Measurements from ENCODE around the gene SLC35E4.
"Not testable (repeated sequence)": the region's sequence is repeated elsewhere in the genome, so short reads cannot be mapped to it uniquely, and the experiment has no call there.

Gene SLC35E4

DNA sequence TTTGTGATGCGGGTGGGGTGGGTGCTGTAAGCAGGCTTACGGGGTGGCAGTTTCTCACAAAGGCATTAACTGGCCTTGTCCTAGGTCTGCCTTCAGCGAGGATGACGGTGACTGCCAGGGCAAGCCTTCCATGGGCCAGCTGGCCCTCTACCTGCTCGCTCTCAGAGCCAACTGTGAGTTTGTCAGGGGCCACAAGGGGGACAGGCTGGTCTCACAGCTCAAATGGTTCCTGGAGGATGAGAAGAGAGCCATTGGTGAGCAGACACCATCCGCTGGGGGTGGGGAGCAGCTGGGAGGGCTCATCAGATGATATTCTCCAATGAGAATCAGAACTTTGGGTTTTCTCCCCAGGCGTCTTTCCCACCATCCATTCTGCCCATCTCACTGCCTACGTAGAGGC lies 22.8 kb upstream of the SLC35E4 start:
- no peak for DNase-seq

DNA sequence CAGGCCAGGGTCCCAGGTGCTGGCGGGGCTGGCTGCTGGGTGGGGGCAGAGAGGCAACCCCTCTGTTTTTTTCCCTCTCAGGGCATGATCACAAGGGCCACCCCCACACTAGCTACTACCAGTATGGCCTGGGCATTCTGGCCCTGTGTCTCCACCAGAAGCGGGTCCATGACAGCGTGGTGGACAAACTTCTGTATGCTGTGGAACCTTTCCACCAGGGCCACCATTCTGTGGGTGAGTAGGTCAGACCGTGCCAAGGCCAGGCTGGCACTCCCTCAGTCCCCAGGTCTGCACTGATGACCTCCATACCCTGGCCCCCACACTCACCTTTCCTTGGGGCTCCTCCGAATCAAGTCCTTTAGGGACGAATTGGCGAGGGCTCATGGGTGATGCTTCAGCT lies 21.3 kb upstream of the SLC35E4 start:
- no peak for DNase-seq

- no peak for DNase-seq
These were observed 20.7 kb upstream of the SLC35E4 start for GRCh38 chr22:30614879-30615278.

DNA sequence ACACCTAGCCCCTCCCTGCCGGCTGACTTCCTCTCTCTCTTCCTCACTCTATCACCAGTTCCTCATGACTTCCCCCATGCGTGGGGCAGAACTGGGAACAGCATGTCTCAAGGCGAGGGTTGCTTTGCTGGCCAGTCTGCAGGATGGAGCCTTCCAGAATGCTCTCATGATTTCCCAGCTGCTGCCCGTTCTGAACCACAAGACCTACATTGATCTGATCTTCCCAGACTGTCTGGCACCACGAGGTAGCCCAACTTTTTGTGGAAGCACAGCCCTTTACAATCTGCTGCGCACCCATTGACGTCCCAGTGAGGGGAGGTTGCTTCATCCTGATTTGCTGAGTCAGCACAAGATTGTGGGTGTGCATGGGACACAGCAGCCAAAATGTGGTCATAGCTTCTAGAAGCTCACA lies 20.0 kb upstream of the SLC35E4 start:
- no peak for DNase-seq

DNA sequence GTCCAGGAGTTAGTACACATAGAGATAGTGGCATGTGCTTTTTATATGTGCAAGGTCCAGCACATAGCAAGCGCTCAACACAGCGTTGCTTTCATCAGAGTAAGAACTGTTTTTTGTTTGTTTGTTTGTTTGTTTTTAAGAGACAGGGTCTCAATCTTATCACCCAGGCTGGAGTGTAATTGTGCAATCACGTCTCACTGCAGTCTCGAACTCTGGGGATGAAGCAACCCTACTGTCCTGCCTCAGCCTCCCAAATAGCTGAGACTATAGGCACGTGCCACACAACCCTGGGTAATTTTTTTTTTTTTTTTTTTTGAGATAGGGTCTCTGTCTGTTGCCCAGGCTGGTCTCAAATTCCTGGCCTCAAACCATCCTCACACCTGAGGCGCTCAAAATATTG lies 17.8 kb upstream of the SLC35E4 start:
- DNase-seq = no peak

DNA sequence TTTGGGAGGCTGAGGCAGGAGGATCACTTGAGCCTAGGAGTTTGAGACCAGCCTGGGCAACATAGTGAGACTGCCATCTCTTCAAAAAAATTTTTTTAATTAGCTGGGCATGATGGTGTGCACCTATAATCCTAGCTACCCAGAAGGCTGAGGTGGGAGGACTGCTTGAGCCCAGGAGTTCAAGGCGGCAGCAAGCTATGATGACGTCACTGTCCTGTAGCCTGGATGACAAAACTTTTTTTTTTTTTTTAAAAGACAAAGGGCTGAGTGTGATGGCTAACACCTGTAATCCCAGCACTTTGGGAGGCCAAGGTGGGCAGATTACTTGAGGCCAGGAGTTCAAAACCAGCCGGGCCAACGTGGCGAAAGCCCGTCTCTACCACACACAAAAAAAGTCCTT lies 15.7 kb upstream of the SLC35E4 start:
- DNase-seq = not testable (repeated sequence)

- DNase-seq = no peak
These were observed 9.2 kb upstream of the SLC35E4 start for GRCh38 chr22:30626413-30626812.

- DNase-seq = no peak
These were observed 8.1 kb upstream of the SLC35E4 start for GRCh38 chr22:30627471-30627870.

- no peak for DNase-seq
These were observed 7.1 kb upstream of the SLC35E4 start for GRCh38 chr22:30628491-30628890.

DNA sequence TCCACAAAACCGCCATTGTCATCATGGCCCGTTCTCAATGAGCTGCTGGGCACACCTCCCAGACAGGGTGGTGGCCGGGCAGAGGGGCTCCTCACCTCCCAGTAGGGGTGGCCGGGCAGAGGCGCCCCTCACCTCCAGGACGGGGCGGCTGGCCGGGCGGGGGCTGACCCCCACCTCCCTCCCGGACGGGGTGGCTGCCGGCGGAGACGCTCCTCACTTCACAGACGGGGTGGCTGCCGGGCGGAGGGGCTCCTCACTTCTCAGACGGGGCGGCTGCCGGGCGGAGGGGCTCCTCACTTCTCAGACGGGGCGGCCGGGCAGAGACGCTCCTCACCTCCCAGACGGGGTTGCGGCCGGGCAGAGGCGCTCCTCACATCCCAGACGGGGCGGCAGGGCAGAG lies 4.1 kb upstream of the SLC35E4 start:
- DNase-seq = not testable (repeated sequence)

DNA sequence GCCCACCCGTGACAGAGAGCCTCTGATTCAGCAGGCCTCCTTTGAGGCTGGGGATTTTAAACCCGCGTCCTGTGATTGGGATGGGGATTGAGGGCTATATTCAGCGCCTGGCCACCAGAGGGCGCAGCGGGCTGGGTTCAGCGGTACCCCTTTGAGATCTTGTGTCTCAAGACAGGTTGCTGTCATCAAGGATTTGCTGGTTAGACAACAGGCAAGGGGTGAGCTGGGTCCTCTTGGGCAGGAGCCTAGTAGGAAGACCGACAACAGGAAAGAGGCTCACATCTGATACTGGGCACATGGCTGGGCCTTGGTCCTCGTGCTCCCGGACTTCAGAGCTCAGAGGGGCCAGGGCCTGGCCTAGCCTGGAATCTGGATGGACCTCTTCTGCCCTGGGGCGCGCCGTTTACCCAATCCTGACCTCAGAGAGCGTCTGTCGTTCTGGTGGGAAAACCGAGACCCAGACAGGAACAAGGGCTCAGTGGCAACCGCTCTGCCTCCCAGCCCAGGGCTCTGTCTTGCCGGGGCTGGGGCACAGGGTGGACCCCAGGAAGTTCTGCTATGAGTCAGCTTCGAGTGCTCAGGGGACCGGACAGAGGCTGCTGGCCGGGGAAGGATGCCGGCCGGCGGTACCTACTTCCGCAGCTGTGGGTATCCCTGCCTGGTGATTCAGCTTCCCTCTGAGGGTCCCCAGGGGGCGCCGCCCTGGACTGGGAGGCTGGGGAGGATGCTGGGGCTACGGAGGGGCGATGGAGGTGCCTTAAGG lies 929 bp upstream of the SLC35E4 start:
- DNase-seq = peak; percentile 92

- DNase-seq = no peak
These were observed 871 bp downstream of the SLC35E4 start for GRCh38 chr22:30636226-30637077.

- DNase-seq = no peak
These were observed 2.1 kb downstream of the SLC35E4 start for GRCh38 chr22:30637701-30638114.

DNA sequence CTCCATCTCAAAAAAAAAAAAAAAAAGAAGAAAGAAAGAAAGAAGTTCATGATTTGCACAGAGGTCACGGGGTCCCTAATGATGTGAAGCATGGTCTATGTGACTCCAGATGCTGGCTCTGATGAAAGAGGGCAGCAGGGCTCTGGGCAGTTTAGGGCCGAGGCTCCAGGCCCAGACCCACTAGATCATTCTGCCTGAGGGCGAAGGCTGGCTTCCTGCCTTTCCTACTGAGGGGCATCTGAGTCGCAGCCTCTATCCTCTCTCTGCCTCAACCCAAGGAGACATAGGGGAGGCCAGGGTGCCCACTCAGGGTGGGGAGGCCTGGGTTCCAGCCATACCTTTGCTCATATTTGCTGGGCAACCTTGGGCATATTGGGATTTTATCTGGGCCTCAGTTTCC lies 4.8 kb downstream of the SLC35E4 start:
- no peak for DNase-seq

GRCh38 chr22:30640839-30641430 lies 5.4 kb downstream of the SLC35E4 start:
- no peak for DNase-seq

DNA sequence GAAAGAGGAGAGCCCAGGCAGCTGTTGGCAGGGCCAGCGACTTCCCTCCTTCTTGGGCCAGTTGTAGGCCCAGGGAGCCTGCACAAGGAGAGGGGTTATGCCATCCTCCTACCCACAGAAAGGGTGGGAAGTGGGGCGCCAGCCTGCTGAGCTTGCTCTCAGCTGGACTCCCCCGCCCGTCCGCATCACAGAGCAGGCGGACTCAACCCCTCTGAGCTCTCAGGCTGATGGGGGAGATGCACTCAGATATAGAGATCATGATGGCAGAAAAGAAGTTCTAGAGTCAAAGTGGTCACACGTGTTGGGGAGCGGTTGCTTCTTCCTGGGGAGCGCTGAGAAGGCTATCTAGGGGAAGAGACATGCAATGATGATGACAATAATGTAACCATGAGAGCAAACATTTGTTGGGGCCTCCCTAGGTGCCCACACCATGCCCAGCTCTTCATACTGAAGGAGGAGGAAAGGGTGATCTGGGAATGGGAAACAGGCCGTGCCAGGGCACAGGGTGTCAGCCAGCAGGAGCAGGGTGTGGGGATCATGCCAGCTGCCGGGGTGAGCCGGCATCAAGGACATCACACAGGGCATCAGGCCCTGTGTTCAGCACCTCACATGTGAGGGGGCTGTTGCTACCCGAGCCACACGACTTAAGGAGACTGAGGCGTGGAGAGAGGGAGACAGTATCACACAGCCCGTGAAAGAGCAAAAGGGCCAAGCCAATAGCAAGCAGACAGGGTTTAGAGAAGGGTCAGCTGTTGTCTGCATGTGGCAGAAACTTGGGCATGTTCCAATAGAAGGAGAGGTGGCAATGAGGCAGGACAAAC lies 7.7 kb downstream of the SLC35E4 start:
- DNase-seq = no peak

DNA sequence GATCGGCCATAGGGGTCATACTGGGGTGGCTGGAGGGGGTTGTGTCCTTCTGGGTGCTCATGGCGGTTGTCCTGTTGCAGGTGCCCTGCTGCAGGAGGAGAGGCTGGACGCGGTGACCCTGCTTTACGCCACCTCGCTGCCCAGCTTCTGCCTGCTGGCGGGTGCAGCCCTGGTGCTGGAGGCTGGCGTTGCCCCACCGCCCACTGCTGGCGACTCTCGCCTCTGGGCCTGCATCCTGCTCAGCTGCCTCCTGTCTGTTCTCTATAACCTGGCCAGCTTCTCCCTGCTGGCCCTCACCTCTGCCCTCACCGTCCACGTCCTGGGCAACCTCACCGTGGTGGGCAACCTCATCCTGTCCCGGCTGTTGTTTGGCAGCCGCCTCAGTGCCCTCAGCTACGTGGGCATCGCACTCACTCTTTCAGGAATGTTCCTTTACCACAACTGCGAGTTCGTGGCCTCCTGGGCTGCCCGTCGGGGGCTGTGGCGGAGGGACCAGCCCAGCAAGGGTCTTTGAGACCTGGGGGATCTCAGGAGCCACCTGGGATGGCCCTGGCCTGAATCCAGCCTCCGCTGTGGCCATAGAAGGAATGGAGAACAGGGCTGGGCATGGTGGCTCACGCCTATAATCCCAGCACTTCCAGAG lies 11.1 kb downstream of the SLC35E4 start:
- no peak for DNase-seq

DNA sequence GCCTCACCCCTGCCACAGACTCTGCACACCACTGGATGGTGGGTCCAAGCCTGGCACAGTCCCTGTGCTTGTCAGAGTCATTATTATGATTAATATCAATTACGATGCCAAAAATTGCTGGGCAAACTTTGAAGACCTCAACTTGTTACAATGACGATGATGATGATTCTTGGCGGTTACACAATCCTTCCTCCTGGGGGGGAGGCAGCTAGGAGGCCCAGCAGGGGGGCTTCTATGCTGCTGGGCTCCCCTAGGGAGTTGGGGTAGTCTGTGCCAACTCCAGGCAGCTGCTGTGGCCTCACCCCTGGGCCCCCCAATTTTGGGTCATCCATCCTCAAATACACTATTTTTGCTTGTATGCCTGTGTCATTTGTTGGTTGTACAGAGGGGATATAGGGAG lies 12.0 kb downstream of the SLC35E4 start:
- DNase-seq = no peak

DNA sequence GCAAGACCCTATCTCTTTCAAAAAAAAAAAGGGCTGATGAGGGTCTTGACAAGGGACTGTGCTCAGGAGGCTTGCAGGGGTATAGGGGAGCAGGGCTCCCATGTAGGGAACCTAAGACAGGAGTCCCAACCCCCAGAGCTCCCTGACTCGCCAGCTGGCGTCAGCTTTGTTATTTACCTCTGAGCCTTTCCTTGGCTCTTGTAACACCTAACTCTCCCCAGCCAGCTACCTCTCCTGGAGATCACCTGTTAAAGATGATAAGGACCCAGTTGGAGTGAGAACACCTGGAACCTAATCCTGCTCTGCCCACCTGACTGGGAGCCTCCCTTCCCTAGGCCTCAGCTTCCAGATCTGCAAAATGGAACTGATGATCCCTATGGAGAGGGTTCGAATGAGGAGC lies 13.2 kb downstream of the SLC35E4 start:
- no peak for DNase-seq

GRCh38 chr22:30649430-30650007 lies 13.9 kb downstream of the SLC35E4 start:
- DNase-seq = peak; percentile 37

GRCh38 chr22:30650508-30651116 lies 15.0 kb downstream of the SLC35E4 start:
- no peak for DNase-seq

Data from T-helper 9 cell (primary cell).